Gastrocnemius medialis (tissue), 4 donors: ENCODE measurements around the gene DPP7.

Experiments used
- POLR2A ChIP-seq, 2 donors: fragments of 450-650 bp; IDR thresholded peaks; one replicate each; pipeline ENCODE4 v1.6.1; 2017; ENCODE audit warnings: antibody characterized with exemption in 2 of 2, mild to moderate bottlenecking in 2 of 2, moderate library complexity in 2 of 2
- TF ChIP-seq, protein P1 (sequence below), 5 experiments: fragments of 450-650 bp in 3 of 5; fragments of 200-600 bp in 2 of 5; sonication (generic) in 2 of 5; IDR thresholded peaks in 4 of 5; conservative IDR thresholded peaks in 1 of 5; 1 replicate in 4 of 5; 2 replicates in 1 of 5; pipeline ENCODE4 v1.5.1; 2016 to 2019; ENCODE audit warnings: antibody characterized with exemption in 5 of 5, mild to moderate bottlenecking in 3 of 5, moderate library complexity in 3 of 5

DNA sequence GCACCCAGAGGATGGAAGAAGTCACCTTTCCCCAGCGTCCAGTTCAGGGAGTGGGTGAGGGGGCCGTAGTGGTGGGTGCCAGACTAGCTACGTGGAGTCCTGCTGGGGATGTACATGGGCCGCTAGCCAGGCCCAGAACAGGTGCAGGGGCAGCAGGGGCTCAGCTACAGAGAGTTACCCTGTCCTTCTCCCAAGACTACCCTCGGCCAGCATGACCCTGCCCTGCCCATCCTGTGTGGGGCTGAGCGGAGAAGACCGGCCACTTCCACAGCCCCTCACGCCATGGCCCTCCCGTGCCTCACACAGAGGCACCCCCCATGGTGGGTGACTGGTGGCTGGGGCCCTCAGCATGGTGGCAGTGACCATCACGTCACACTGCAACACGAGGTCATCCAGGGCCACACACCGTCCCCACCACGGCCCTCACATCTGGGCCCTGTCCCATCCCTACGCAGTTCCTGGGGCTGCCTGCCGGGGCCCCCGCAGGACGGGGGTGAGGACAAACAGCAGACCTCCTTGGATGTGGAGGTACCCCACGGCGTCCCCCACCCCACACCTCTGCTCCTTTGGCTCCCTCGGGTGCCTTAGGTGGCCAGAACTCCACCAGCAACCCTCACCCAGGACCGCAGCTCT is 977 bp upstream of the DPP7 start:
- TF ChIP-seq, protein P1, sequence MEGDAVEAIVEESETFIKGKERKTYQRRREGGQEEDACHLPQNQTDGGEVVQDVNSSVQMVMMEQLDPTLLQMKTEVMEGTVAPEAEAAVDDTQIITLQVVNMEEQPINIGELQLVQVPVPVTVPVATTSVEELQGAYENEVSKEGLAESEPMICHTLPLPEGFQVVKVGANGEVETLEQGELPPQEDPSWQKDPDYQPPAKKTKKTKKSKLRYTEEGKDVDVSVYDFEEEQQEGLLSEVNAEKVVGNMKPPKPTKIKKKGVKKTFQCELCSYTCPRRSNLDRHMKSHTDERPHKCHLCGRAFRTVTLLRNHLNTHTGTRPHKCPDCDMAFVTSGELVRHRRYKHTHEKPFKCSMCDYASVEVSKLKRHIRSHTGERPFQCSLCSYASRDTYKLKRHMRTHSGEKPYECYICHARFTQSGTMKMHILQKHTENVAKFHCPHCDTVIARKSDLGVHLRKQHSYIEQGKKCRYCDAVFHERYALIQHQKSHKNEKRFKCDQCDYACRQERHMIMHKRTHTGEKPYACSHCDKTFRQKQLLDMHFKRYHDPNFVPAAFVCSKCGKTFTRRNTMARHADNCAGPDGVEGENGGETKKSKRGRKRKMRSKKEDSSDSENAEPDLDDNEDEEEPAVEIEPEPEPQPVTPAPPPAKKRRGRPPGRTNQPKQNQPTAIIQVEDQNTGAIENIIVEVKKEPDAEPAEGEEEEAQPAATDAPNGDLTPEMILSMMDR (IDR thresholded peaks at IDR 0.05 in 4 of 5, conservative IDR thresholded peaks at IDR 0.05 in 1 of 5), result no peak
- no peak for TF ChIP-seq POLR2A (IDR thresholded peaks at IDR 0.05)
